HCT116 (cell line): Measurements from ENCODE around the gene NDUFS7. TPM values are rescaled to one million over a fixed set of nuclear protein-coding genes. Genes with fewer than 3 reads are reported as not detected.

Experiments
- ATAC-seq: fragments of 200-7000 bp; cut with Tn5 transposase; 2 replicates; pipeline ENCODE4 v1.9.1; 2020; ENCODE audit warnings: mild to moderate bottlenecking, moderate library complexity
- BruUV-seq: library from RNA; stranded (reverse); fragments of 400-500 nt; replicated peaks from 2 replicates; lab custom pipeline; 2021; lab: Mats Ljungman, UMichigan
- CTCF ChIA-PET: fragments of 300-600 bp; sonication (Branson Sonifier 250); formaldehyde crosslinking; loops from one replicate; lab custom pipeline; 2021; ENCODE audit warnings: antibody characterized with exemption; lab: Charles Lee
- POLR2A ChIA-PET: fragments of 300-600, 350-600 bp; sonication (Branson Sonifier 250); formaldehyde crosslinking; loops from one replicate; lab custom pipeline; 2021; ENCODE audit warnings: antibody characterized with exemption; lab: Charles Lee
- RAD21 ChIA-PET, 2 experiments: fragments of 300-600 bp; sonication (Branson Sonifier 250); formaldehyde crosslinking; loops; one replicate each; lab custom pipeline; 2023; ENCODE audit warnings: low total read pairs in 2 of 2; ENCODE audit not compliant: uncharacterized antibody in 2 of 2, unreplicated experiment in 2 of 2, low non-redundant PET in 1 of 2; lab: Charles Lee
- DNase-seq: peaks from one replicate; pipeline ENCODE4 v3.0.0-alpha.2; 2010; ENCODE audit warnings: low read depth, low spot score
- H2AFZ ChIP-seq: fragments of 200-600 bp; shearing (Covaris generic), sonication (generic); 2 replicates; pipeline ENCODE4 v1.6.1; 2017; ENCODE audit warnings: low read depth, mixed run types, mixed read lengths, antibody characterized with exemption, low read length; ENCODE audit not compliant: poor library complexity, severe bottlenecking
- H3K27ac ChIP-seq: 2 replicates; pipeline ENCODE4 v1.5.1; 2012; ENCODE audit warnings: low read depth, low read length
- H3K27me3 ChIP-seq: fragments of 200-600 bp; sonication (generic); 2 replicates; pipeline ENCODE4 v1.6.1; 2016; ENCODE audit warnings: mixed run types, low read length, mixed read lengths; ENCODE audit not compliant: insufficient read depth
- H3K36me3 ChIP-seq, 2 experiments: fragments of 200-500 bp in 1 of 2; fragments of 200-600 bp in 1 of 2; sonication (Bioruptor generic) in 1 of 2; sonication (generic) in 1 of 2; 2 replicates each; pipeline versions ENCODE4 v1.5.1 to v1.6.1; 2014 to 2016; ENCODE audit warnings: low read length in 2 of 2, inconsistent platforms in 1 of 2, mixed read lengths in 1 of 2, mixed run types in 1 of 2; ENCODE audit not compliant: insufficient read depth in 2 of 2, control insufficient read depth in 1 of 2
- H3K4me1 ChIP-seq, 2 experiments: fragments of 200-600 bp in 1 of 2; sonication (generic) in 1 of 2; 2 replicates each; pipeline versions ENCODE4 v1.5.1 to v1.6.1; 2012 to 2017; ENCODE audit warnings: low read length in 2 of 2, inconsistent platforms in 1 of 2, mild to moderate bottlenecking in 1 of 2, mixed read lengths in 1 of 2, mixed run types in 1 of 2, moderate library complexity in 1 of 2; ENCODE audit not compliant: insufficient read depth in 2 of 2, control insufficient read depth in 1 of 2
- H3K4me2 ChIP-seq: fragments of 200-600 bp; sonication (generic); 2 replicates; pipeline ENCODE4 v1.6.1; 2017; ENCODE audit warnings: mixed run types, low read length, mixed read lengths
- H3K4me3 ChIP-seq, 2 experiments: fragments of 200-600 bp in 1 of 2; sonication (generic) in 1 of 2; replicated peaks in 1 of 2; 2 replicates each; pipeline ENCODE4 v1.5.1; 2011 to 2016; ENCODE audit warnings: low read length in 2 of 2, control low read depth in 1 of 2, low read depth in 1 of 2, mild to moderate bottlenecking in 1 of 2, mixed read lengths in 1 of 2, mixed run types in 1 of 2
- H3K79me2 ChIP-seq: fragments of 200-600 bp; sonication (generic); 2 replicates; pipeline ENCODE4 v1.6.1; 2017; ENCODE audit warnings: mild to moderate bottlenecking, mixed run types, low read length, moderate library complexity, mixed read lengths; ENCODE audit not compliant: insufficient read depth
- H3K9ac ChIP-seq: fragments of 200-600 bp; sonication (generic); 2 replicates; pipeline ENCODE4 v1.6.1; 2016; ENCODE audit warnings: low read length, mixed read lengths
- H3K9me2 ChIP-seq: fragments of 200-600 bp; sonication (generic), shearing (Covaris generic); 2 replicates; pipeline ENCODE4 v1.6.1; 2017; ENCODE audit warnings: mixed run types, mild to moderate bottlenecking, moderate library complexity; ENCODE audit not compliant: insufficient read depth
- H3K9me3 ChIP-seq, 2 experiments: fragments of 200-500 bp in 1 of 2; fragments of 200-600 bp in 1 of 2; sonication (Bioruptor generic) in 1 of 2; sonication (generic) in 1 of 2; 2 replicates each; pipeline ENCODE4 v1.6.1; 2014 to 2017; ENCODE audit warnings: low read length in 2 of 2, mixed read lengths in 2 of 2, inconsistent platforms in 1 of 2, low read depth in 1 of 2, mild to moderate bottlenecking in 1 of 2, mixed run types in 1 of 2, moderate library complexity in 1 of 2; ENCODE audit not compliant: control insufficient read depth in 1 of 2, insufficient read depth in 1 of 2
- H4K20me1 ChIP-seq: fragments of 200-600 bp; sonication (generic), shearing (Covaris generic); 2 replicates; pipeline ENCODE4 v1.6.1; 2017; ENCODE audit warnings: mixed run types, mild to moderate bottlenecking, moderate library complexity; ENCODE audit not compliant: insufficient read depth
- ATF3 ChIP-seq: IDR thresholded peaks from 2 replicates; pipeline ENCODE4 v1.6.1; 2012
- CEBPB ChIP-seq: IDR thresholded peaks from 2 replicates; pipeline ENCODE4 v1.6.1; 2012; ENCODE audit warnings: low read depth
- CTCF ChIP-seq, 3 experiments: fragments of 200-600 bp in 1 of 3; sonication (generic) in 1 of 3; IDR thresholded peaks in 2 of 3; conservative IDR thresholded peaks in 1 of 3; 2 replicates each; pipeline ENCODE4 v1.5.1; 2012 to 2017; ENCODE audit warnings: low read depth in 2 of 3, low read length in 2 of 3, antibody characterized with exemption in 1 of 3, borderline replicate concordance in 1 of 3, control low read depth in 1 of 3, mild to moderate bottlenecking in 1 of 3, mixed read lengths in 1 of 3, mixed run types in 1 of 3, moderate library complexity in 1 of 3; ENCODE audit not compliant: insufficient read depth in 1 of 3
- EGR1 ChIP-seq: IDR thresholded peaks from 2 replicates; pipeline ENCODE4 v1.6.1; 2012; ENCODE audit warnings: low read depth
- ELF1 ChIP-seq: IDR thresholded peaks from 2 replicates; pipeline ENCODE4 v1.6.1; 2012; ENCODE audit warnings: low read depth, borderline replicate concordance
- EZH2phosphoT487 ChIP-seq: fragments of 200-600 bp; IDR thresholded peaks from 2 replicates; pipeline ENCODE4 v1.6.1; 2018; ENCODE audit warnings: antibody characterized with exemption, borderline replicate concordance
- FOSL1 ChIP-seq: IDR thresholded peaks from 2 replicates; pipeline ENCODE4 v1.6.1; 2012; ENCODE audit warnings: low read depth
- JUND ChIP-seq: IDR thresholded peaks from 2 replicates; pipeline ENCODE4 v1.6.1; 2012
- MAX ChIP-seq: IDR thresholded peaks from 2 replicates; pipeline ENCODE4 v1.6.1; 2012
- POLR2A ChIP-seq: IDR thresholded peaks from 2 replicates; pipeline ENCODE4 v1.7.0; 2011; ENCODE audit warnings: borderline replicate concordance; ENCODE audit not compliant: insufficient read depth, insufficient read length; ENCODE audit errors: extremely low read depth
- POLR2AphosphoS5 ChIP-seq: IDR thresholded peaks from 2 replicates; pipeline ENCODE4 v1.6.1; 2011; ENCODE audit warnings: mild to moderate bottlenecking, low read depth, low read length, moderate library complexity
- RAD21 ChIP-seq: IDR thresholded peaks from 2 replicates; pipeline ENCODE4 v1.6.1; 2012; ENCODE audit warnings: low read depth, mild to moderate bottlenecking
- REST ChIP-seq: IDR thresholded peaks from 2 replicates; pipeline ENCODE4 v1.6.1; 2012; ENCODE audit warnings: low read depth
- SIN3A ChIP-seq: IDR thresholded peaks from 2 replicates; pipeline ENCODE4 v1.6.1; 2012; ENCODE audit warnings: low read depth
- SP1 ChIP-seq: IDR thresholded peaks from 2 replicates; pipeline ENCODE4 v1.6.1; 2012; ENCODE audit warnings: low read depth
- SRF ChIP-seq: IDR thresholded peaks from 2 replicates; pipeline ENCODE4 v1.6.1; 2012; ENCODE audit warnings: low read depth
- ZBTB33 ChIP-seq: IDR thresholded peaks from 2 replicates; pipeline ENCODE4 v1.6.1; 2011; ENCODE audit warnings: mild to moderate bottlenecking, low read length, moderate library complexity; ENCODE audit not compliant: insufficient replicate concordance; ENCODE audit errors: extremely low read depth
- ZNF274 ChIP-seq: fragments of 200-500 bp; sonication (Bioruptor generic); IDR thresholded peaks from 2 replicates; pipeline ENCODE4 v1.6.1; 2014; ENCODE audit warnings: mild to moderate bottlenecking, low read depth, low read length, inconsistent platforms
- intact Hi-C: fragments of 100-400 bp; cut with micrococcal nuclease; formaldehyde crosslinking; loops from 2 replicates; pipeline ENCODE4 v1.10.0; 2022
- total RNA-seq: library from RNA; stranded (reverse); gene quantifications from one replicate; pipeline ENCODE4 v1.2.1, GENCODE V29; 2021; ENCODE audit not compliant: unreplicated experiment

The NDUFS7 gene
- total RNA-seq, 1 experiment from 2014 or later = 114 TPM

- POLR2A ChIA-PET = no interaction called here
- Histone ChIP-seq H3K9me2 (no peaks in the 10 kb centered on the region), H4K20me1 (no peaks in the 10 kb centered on the region), H3K36me3 (peaks cover 38 to 71% of the 10 kb centered on the region in 2 experiments; a peak in 3 of 4 replicates), H3K27me3 (no peaks in the 10 kb centered on the region), H3K4me3 (no peak overlapping the region), H3K9me3 (no peaks in the 10 kb centered on the region), H3K79me2 (peaks cover 68% of the 10 kb centered on the region), H3K4me1 (no peaks in the 10 kb centered on the region), H3K9ac (no peak overlapping the region), H2AFZ (no peak overlapping the region), H3K4me2 (no peak overlapping the region), H3K27ac (no peak overlapping the region)
- no peak for TF ChIP-seq REST
- no peak for TF ChIP-seq RAD21
- TF ChIP-seq MAX = no peak
- TF ChIP-seq CEBPB = no peak
- TF ChIP-seq SP1 = no peak
- TF ChIP-seq ELF1 = no peak
- TF ChIP-seq SIN3A = no peak
- no peak for TF ChIP-seq EZH2phosphoT487
- TF ChIP-seq FOSL1 = no peak
- TF ChIP-seq EGR1 = no peak
- no peak for TF ChIP-seq CTCF (IDR thresholded peaks at IDR 0.05 in 2 of 3, conservative IDR thresholded peaks at IDR 0.05 in 1 of 3; ENCODE audit: borderline replicate concordance in 1 of 3, insufficient read depth in 1 of 3, low read depth in 2 of 3, low read length in 2 of 3)
- no peak for TF ChIP-seq SRF
- no peak for TF ChIP-seq POLR2A
- no peak for TF ChIP-seq ZNF274
- no peak for TF ChIP-seq ATF3
- TF ChIP-seq ZBTB33 = no peak
- TF ChIP-seq JUND = no peak
- TF ChIP-seq POLR2AphosphoS5 = no peak
- CTCF ChIA-PET = no interaction called here
- DNase-seq (no peak), ATAC-seq (0 out of 2 replicates have a peak, but pooled peaks have one; percentile 10)
- intact Hi-C loops = no loop called here
- no TSS peak for BruUV-seq
- RAD21 ChIA-PET = no interaction called here
Measured at GRCh38 chr19:1429750-1430149, 46.0 kb downstream of the NDUFS7 start.
